GM11168 (cell line): ENCODE measurements around the gene GALNT1.
"Not testable (repeated sequence)": the region's sequence is repeated elsewhere in the genome, so short reads cannot be mapped to it uniquely, and the experiment has no call there.

Experiments used
- in situ Hi-C: fragments of 300-500 bp; cut with MboI; formaldehyde crosslinking; loops from one replicate; pipeline ENCODE4 v1.12.0; 2022; ENCODE audit warnings: low sequenced_read_pairs; ENCODE audit not compliant: unreplicated experiment

Gene GALNT1

GRCh38 chr18:35581546-35581897, at the start of gene GALNT1:
Gene GALNT1, plus strand, starts transcription at chr18:35581740. Its CDS starts 72,923 bp downstream, at chr18:35654663.
- in situ Hi-C loops: no loop called here

- in situ Hi-C loops: no loop called here
Measured at GRCh38 chr18:35533916-35534405, 47.6 kb upstream of the GALNT1 start.

GRCh38 chr18:35535297-35535696, 46.2 kb upstream of the GALNT1 start:
- in situ Hi-C loops: no loop called here

GRCh38 chr18:35542356-35542755, 39.2 kb upstream of the GALNT1 start:
- in situ Hi-C loops: no loop called here

- in situ Hi-C loops: no loop called here
Measured at GRCh38 chr18:35547008-35547605, 34.4 kb upstream of the GALNT1 start.

GRCh38 chr18:35549564-35549963, 32.0 kb upstream of the GALNT1 start:
- in situ Hi-C loops: no loop called here

GRCh38 chr18:35553300-35553699, 28.2 kb upstream of the GALNT1 start:
- in situ Hi-C loops: no loop called here

GRCh38 chr18:35555538-35555937, 26.0 kb upstream of the GALNT1 start:
- in situ Hi-C loops: not testable (repeated sequence)

GRCh38 chr18:35559867-35560266, 21.7 kb upstream of the GALNT1 start:
- in situ Hi-C loops: no loop called here

- in situ Hi-C loops: no loop called here
Measured at GRCh38 chr18:35564795-35565453, 16.6 kb upstream of the GALNT1 start.

- in situ Hi-C loops: no loop called here
Measured at GRCh38 chr18:35566019-35566418, 15.5 kb upstream of the GALNT1 start.

GRCh38 chr18:35570182-35570581, 11.4 kb upstream of the GALNT1 start:
- in situ Hi-C loops: no loop called here

GRCh38 chr18:35571138-35571537, 10.4 kb upstream of the GALNT1 start:
- in situ Hi-C loops: no loop called here

- in situ Hi-C loops: no loop called here
Measured at GRCh38 chr18:35572644-35573043, 8.9 kb upstream of the GALNT1 start.

GRCh38 chr18:35573531-35573930, 8.0 kb upstream of the GALNT1 start:
- in situ Hi-C loops: no loop called here

- in situ Hi-C loops: not testable (repeated sequence)
Measured at GRCh38 chr18:35576240-35576845, 5.2 kb upstream of the GALNT1 start.

GRCh38 chr18:35577045-35577848, 4.3 kb upstream of the GALNT1 start:
- in situ Hi-C loops: no loop called here

- in situ Hi-C loops: no loop called here
Measured at GRCh38 chr18:35578481-35578880, 3.1 kb upstream of the GALNT1 start.

GRCh38 chr18:35578936-35579335, 2.6 kb upstream of the GALNT1 start:
- in situ Hi-C loops: no loop called here

- in situ Hi-C loops: no loop called here
Measured at GRCh38 chr18:35580701-35581539, 620 bp upstream of the GALNT1 start.
